Trophoblast cell (in vitro differentiated cells and primary cell): Measurements from ENCODE around the gene AARS2.
A peak's percentile ranks its signal among the peaks of the same experiment; 100 is the strongest.

Experiments
- DNase-seq, 2 donors: peaks; one replicate each; pipeline ENCODE4 v3.0.0-alpha.2; 2016
- H2AFZ ChIP-seq: 2 replicates; pipeline ENCODE4 v1.6.1; 2013; ENCODE audit warnings: low read length, moderate library complexity, mild to moderate bottlenecking; ENCODE audit not compliant: insufficient read depth, poor library complexity
- H2AK5ac ChIP-seq: 2 replicates; pipeline ENCODE4 v1.6.1; 2013; ENCODE audit warnings: mild to moderate bottlenecking, low read length
- H2BK120ac ChIP-seq: 2 replicates; pipeline ENCODE4 v1.6.1; 2013; ENCODE audit warnings: low read length, mild to moderate bottlenecking, moderate library complexity; ENCODE audit not compliant: insufficient read depth, poor library complexity
- H2BK12ac ChIP-seq: 2 replicates; pipeline ENCODE4 v1.6.1; 2013; ENCODE audit warnings: mild to moderate bottlenecking, low read length, moderate library complexity
- H2BK5ac ChIP-seq: 2 replicates; pipeline ENCODE4 v1.6.1; 2013; ENCODE audit warnings: low read length, low read depth, moderate library complexity, mild to moderate bottlenecking; ENCODE audit not compliant: poor library complexity
- H3K14ac ChIP-seq: 2 replicates; pipeline ENCODE4 v1.6.1; 2013; ENCODE audit warnings: mild to moderate bottlenecking, low read length
- H3K18ac ChIP-seq: 2 replicates; pipeline ENCODE4 v1.6.1; 2013; ENCODE audit warnings: mild to moderate bottlenecking, low read length
- H3K23ac ChIP-seq: 2 replicates; pipeline ENCODE4 v1.6.1; 2013; ENCODE audit warnings: low read length
- H3K27ac ChIP-seq: 2 replicates; pipeline ENCODE4 v1.5.1; 2013; ENCODE audit warnings: low read depth, mild to moderate bottlenecking, inconsistent platforms, low read length, moderate library complexity
- H3K27me3 ChIP-seq: 2 replicates; pipeline ENCODE4 v1.6.1; 2013; ENCODE audit warnings: inconsistent platforms, mild to moderate bottlenecking, low read length, moderate library complexity; ENCODE audit not compliant: insufficient read depth
- H3K36me3 ChIP-seq, 2 experiments: 1 replicate in 1 of 2; 2 replicates in 1 of 2; pipeline ENCODE4 v1.6.1; 2013; ENCODE audit warnings: low read length in 2 of 2, mild to moderate bottlenecking in 2 of 2, moderate library complexity in 1 of 2; ENCODE audit not compliant: insufficient read depth in 2 of 2, control insufficient read depth in 1 of 2
- H3K4ac ChIP-seq: 2 replicates; pipeline ENCODE4 v1.6.1; 2013; ENCODE audit warnings: low read depth, mild to moderate bottlenecking, low read length, moderate library complexity
- H3K4me1 ChIP-seq, 2 experiments: 1 replicate in 1 of 2; 2 replicates in 1 of 2; pipeline ENCODE4 v1.6.1; 2013; ENCODE audit warnings: low read length in 2 of 2, mild to moderate bottlenecking in 2 of 2, moderate library complexity in 1 of 2; ENCODE audit not compliant: insufficient read depth in 2 of 2, control insufficient read depth in 1 of 2
- H3K4me2 ChIP-seq: 2 replicates; pipeline ENCODE4 v1.6.1; 2013; ENCODE audit warnings: inconsistent platforms, mild to moderate bottlenecking, low read length, moderate library complexity
- H3K4me3 ChIP-seq: 2 replicates; pipeline ENCODE4 v1.5.1; 2013; ENCODE audit warnings: mild to moderate bottlenecking, low read depth, low read length, inconsistent platforms
- H3K79me1 ChIP-seq: one replicate; pipeline ENCODE4 v1.6.1; 2013; ENCODE audit warnings: low read length
- H3K79me2 ChIP-seq: 2 replicates; pipeline ENCODE4 v1.6.1; 2013; ENCODE audit warnings: low read length, mild to moderate bottlenecking; ENCODE audit not compliant: control insufficient read depth, insufficient read depth, poor library complexity
- H3K9ac ChIP-seq: 2 replicates; pipeline ENCODE4 v1.6.1; 2013; ENCODE audit warnings: mild to moderate bottlenecking, low read length
- H3K9me3 ChIP-seq: 2 replicates; pipeline ENCODE4 v1.6.1; 2013; ENCODE audit warnings: low read depth, mild to moderate bottlenecking, control low read depth, inconsistent platforms, low read length; ENCODE audit not compliant: insufficient read depth
- H4K12ac ChIP-seq: 2 replicates; pipeline ENCODE4 v1.6.1; 2013; ENCODE audit warnings: low read depth, mild to moderate bottlenecking, low read length, moderate library complexity
- H4K8ac ChIP-seq: 2 replicates; pipeline ENCODE4 v1.6.1; 2013; ENCODE audit warnings: low read depth, mild to moderate bottlenecking, low read length, moderate library complexity
- H4K91ac ChIP-seq: one replicate; pipeline ENCODE4 v1.6.1; 2013; ENCODE audit warnings: low read depth, mild to moderate bottlenecking, low read length, moderate library complexity
- WGBS: extraction: QIAGEN DNeasy Blood & Tissue Kit; methylation state at CpG from one replicate; pipeline ENCODE4 v1.1.7; 2013; ENCODE audit warnings: missing lambda C conversion rate; ENCODE audit not compliant: insufficient read length, insufficient coverage; ENCODE audit errors: extremely low coverage; 5-methylcytosine and 5-hydroxymethylcytosine counted together

Gene AARS2

DNA sequence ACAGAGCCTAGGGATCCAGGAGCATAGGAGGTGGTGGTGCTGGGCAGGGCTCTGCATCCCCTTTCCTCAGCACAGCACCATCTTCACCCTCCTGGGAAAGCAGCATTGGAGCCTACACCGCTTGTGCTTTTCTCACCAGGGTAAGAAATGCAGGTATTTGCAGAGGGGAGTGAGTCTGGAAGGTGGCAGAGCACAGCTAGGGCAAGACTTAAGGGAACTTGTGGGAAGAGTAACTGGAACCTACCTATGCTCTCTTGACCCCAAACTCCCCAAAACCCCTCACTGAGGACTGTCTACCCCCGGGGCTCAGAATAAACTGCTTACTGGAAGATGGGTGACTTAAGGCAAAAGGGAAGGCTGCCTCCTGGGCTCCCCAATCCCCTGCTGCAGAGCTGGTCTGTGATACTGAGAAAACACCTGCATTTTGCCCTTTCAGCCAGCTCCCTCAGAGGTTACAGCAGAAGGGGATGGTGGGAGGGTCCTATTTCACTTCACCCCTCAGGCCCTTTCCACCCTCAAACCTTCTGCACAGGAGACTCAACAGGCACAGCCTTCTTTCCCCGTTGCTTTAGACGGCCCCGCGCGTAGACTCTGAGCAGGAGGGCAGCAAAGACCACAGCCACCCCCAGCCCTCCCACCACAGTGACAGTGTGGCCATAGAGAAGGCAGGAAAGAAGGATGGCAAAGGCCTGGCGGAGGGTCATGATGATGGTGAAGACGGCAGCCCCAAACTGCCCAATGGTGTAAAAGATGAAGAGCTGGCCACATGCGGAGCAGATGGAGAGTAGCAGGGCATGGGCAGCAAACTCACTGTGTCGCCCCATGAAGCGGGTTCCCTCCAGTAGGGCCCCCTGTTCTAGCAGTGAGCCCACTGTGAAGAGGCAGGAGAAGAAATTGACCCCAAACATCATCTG is 58.7 kb downstream of the AARS2 start:
- no peak overlapping the region for H2AK5ac ChIP-seq
- peaks cover 9% of the 10 kb centered on the region in 2 experiments for H3K4me1 ChIP-seq
- H3K79me2 ChIP-seq, result peaks cover 8% of the 10 kb centered on the region
- no peak overlapping the region for H4K91ac ChIP-seq
- H3K27ac ChIP-seq, result no peak overlapping the region
- peaks cover 45 to 67% of the 10 kb centered on the region in 2 experiments for H3K36me3 ChIP-seq
- no peak overlapping the region for H4K12ac ChIP-seq
- H3K79me1 ChIP-seq, result peaks cover 9% of the 10 kb centered on the region
- no peak overlapping the region for H2BK120ac ChIP-seq
- H3K4me3 ChIP-seq, result peak overlapping the region; percentile 2
- H2BK5ac ChIP-seq, result no peak overlapping the region
- H2AFZ ChIP-seq, result no peak overlapping the region
- no peak overlapping the region for H3K4me2 ChIP-seq
- no peak overlapping the region for H2BK12ac ChIP-seq
- H3K27me3 ChIP-seq, result no peaks in the 10 kb centered on the region
- H3K4ac ChIP-seq, result no peak overlapping the region
- H3K9me3 ChIP-seq, result no peaks in the 10 kb centered on the region
- H3K18ac ChIP-seq, result no peak overlapping the region
- DNase-seq, result peak in 1 of 2 donors; percentile 33
- no peak overlapping the region for H3K23ac ChIP-seq
- H3K9ac ChIP-seq, result no peak overlapping the region
- WGBS, result no CpG with 5 or more reads among the region's 12 CpGs
- no peak overlapping the region for H4K8ac ChIP-seq
- no peak overlapping the region for H3K14ac ChIP-seq

DNA sequence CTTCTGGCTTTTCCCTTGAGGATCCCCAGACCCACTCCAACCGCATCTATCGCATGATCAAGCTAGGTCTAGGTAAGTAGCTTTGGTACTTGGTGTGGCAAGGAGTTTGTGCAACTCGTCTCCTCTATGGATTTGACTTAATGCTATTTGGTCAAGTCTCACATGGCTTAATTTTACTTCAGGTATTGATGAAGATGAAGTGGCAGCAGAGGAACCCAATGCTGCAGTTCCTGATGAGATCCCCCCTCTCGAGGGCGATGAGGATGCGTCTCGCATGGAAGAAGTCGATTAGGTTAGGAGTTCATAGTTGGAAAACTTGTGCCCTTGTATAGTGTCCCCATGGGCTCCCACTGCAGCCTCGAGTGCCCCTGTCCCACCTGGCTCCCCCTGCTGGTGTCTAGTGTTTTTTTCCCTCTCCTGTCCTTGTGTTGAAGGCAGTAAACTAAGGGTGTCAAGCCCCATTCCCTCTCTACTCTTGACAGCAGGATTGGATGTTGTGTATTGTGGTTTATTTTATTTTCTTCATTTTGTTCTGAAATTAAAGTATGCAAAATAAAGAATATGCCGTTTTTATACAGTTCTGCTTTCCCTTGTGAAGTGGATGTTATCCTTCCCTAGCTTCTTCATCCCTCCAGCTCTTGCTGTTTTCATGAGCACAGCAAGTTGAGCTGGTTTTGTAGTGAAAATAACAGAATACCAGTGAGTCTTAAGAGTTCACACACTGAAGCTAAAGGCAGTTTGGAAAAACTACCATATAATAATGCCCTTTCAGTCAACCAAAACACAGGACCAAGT is 59.6 kb downstream of the AARS2 start:
- no peak overlapping the region for H3K27ac ChIP-seq
- no peak overlapping the region for H3K4ac ChIP-seq
- no peak overlapping the region for H4K8ac ChIP-seq
- no peaks in the 10 kb centered on the region for H3K27me3 ChIP-seq
- H2BK5ac ChIP-seq, result no peak overlapping the region
- H2BK120ac ChIP-seq, result no peak overlapping the region
- no peak overlapping the region for H2AFZ ChIP-seq
- H2AK5ac ChIP-seq, result no peak overlapping the region
- peaks cover 9% of the 10 kb centered on the region for H3K79me1 ChIP-seq
- H3K79me2 ChIP-seq, result peaks cover 13% of the 10 kb centered on the region
- peak; percentile 33 to 63 for DNase-seq
- no peak overlapping the region for H4K12ac ChIP-seq
- H3K36me3 ChIP-seq, result peaks cover 43 to 71% of the 10 kb centered on the region in 2 experiments
- no peak overlapping the region for H3K4me2 ChIP-seq
- no peak overlapping the region for H3K23ac ChIP-seq
- no peak overlapping the region for H4K91ac ChIP-seq
- H3K4me1 ChIP-seq, result peaks cover 9 to 14% of the 10 kb centered on the region in 2 experiments
- no peak overlapping the region for H2BK12ac ChIP-seq
- no peak overlapping the region for H3K14ac ChIP-seq
- no peak overlapping the region for H3K4me3 ChIP-seq
- no peak overlapping the region for H3K9ac ChIP-seq
- no CpG with 5 or more reads among the region's 10 CpGs for WGBS
- H3K18ac ChIP-seq, result no peak overlapping the region
- H3K9me3 ChIP-seq, result no peaks in the 10 kb centered on the region

DNA sequence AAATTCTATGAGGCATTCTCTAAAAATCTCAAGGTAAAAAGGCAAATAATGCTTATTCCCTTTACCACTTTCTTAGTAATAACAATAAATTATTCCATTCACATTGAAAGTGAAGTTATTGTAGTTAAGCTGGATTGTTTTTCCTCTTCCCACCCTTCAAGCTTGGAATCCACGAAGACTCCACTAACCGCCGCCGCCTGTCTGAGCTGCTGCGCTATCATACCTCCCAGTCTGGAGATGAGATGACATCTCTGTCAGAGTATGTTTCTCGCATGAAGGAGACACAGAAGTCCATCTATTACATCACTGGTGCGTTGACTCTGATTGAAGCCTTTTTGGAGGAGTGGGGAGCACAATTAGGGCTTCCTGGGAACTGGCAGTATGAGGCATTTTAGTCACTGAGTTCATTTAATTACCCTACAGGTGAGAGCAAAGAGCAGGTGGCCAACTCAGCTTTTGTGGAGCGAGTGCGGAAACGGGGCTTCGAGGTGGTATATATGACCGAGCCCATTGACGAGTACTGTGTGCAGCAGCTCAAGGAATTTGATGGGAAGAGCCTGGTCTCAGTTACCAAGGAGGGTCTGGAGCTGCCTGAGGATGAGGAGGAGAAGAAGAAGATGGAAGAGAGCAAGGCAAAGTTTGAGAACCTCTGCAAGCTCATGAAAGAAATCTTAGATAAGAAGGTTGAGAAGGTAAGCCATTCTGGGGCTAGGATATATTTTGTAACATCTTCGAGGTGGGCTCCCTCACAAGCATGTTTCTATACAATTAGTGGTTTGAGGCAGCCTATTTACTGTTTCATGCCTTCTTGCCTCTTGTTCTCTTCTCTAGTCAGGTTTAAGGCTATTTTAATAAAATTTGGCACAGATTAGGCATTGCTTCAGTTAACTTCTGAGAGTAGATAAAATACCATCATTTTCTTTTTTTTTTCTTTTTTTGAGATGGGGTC is 61.3 kb downstream of the AARS2 start:
- Histone ChIP-seq H2BK5ac (no peak overlapping the region), H4K8ac (no peak overlapping the region), H3K4me1 (peaks cover 9 to 11% of the 10 kb centered on the region in 2 experiments), H3K4me2 (no peak overlapping the region), H3K4ac (no peak overlapping the region), H3K9ac (no peak overlapping the region), H2BK120ac (no peak overlapping the region), H3K4me3 (no peak overlapping the region), H2BK12ac (no peak overlapping the region), H3K27ac (no peak overlapping the region), H2AK5ac (no peak overlapping the region), H3K23ac (no peak overlapping the region), H2AFZ (no peak overlapping the region), H4K12ac (no peak overlapping the region), H3K79me2 (peaks cover 19% of the 10 kb centered on the region), H3K18ac (no peak overlapping the region), H3K36me3 (peaks cover 43 to 69% of the 10 kb centered on the region in 2 experiments), H3K9me3 (no peaks in the 10 kb centered on the region), H3K79me1 (peaks cover 11% of the 10 kb centered on the region), H3K14ac (no peak overlapping the region), H3K27me3 (no peaks in the 10 kb centered on the region), H4K91ac (no peak overlapping the region)
- no CpG with 5 or more reads among the region's 14 CpGs for WGBS
- peak in 1 of 2 donors; percentile 9 for DNase-seq

- H3K79me2 ChIP-seq, result peaks cover 20% of the 10 kb centered on the region
- H3K27me3 ChIP-seq, result no peaks in the 10 kb centered on the region
- no peak overlapping the region for H4K12ac ChIP-seq
- no CpG with 5 or more reads among the region's 3 CpGs for WGBS
- peaks cover 14% of the 10 kb centered on the region for H3K79me1 ChIP-seq
- H4K8ac ChIP-seq, result no peak overlapping the region
- no peak overlapping the region for H2BK120ac ChIP-seq
- H3K4ac ChIP-seq, result no peak overlapping the region
- H3K4me2 ChIP-seq, result no peak overlapping the region
- H2AK5ac ChIP-seq, result no peak overlapping the region
- H4K91ac ChIP-seq, result no peak overlapping the region
- no peak for DNase-seq
- no peak overlapping the region for H2BK5ac ChIP-seq
- H3K36me3 ChIP-seq, result peaks cover 43 to 66% of the 10 kb centered on the region in 2 experiments
- H3K4me3 ChIP-seq, result no peak overlapping the region
- no peak overlapping the region for H2AFZ ChIP-seq
- H3K9ac ChIP-seq, result no peak overlapping the region
- peaks cover under 1 to 8% of the 10 kb centered on the region in 2 experiments for H3K4me1 ChIP-seq
- H3K27ac ChIP-seq, result no peak overlapping the region
- no peak overlapping the region for H3K18ac ChIP-seq
- H3K23ac ChIP-seq, result no peak overlapping the region
- H2BK12ac ChIP-seq, result no peak overlapping the region
- no peaks in the 10 kb centered on the region for H3K9me3 ChIP-seq
- H3K14ac ChIP-seq, result no peak overlapping the region
Observed at GRCh38 chr6:44250718-44251123, 62.4 kb downstream of the AARS2 start.
